WTC11 (cell line): ENCODE results near the gene EMILIN3. TPM values are rescaled to one million over a fixed set of nuclear protein-coding genes. Genes with fewer than 3 reads are reported as not detected.

Experiments used
- ATAC-seq: fragments of 200-7000 bp; cut with Tn5 transposase; 2 replicates; pipeline ENCODE4 v1.10.0; 2021; ENCODE audit warnings: mild to moderate bottlenecking, moderate library complexity
- CTCF ChIA-PET: fragments of 300-600 bp; sonication (Branson Sonifier 250); formaldehyde crosslinking; loops from one replicate; lab custom pipeline; 2021; ENCODE audit warnings: antibody characterized with exemption; lab: Charles Lee
- POLR2A ChIA-PET: fragments of 350-600 bp; sonication (Branson Sonifier 250); formaldehyde crosslinking; loops from one replicate; lab custom pipeline; 2021; ENCODE audit warnings: antibody characterized with exemption; lab: Charles Lee
- DNase-seq: peaks from one replicate; pipeline ENCODE4 v3.0.0; 2021; ENCODE audit warnings: low spot score
- H3K27ac Mint-ChIP-seq: 2 replicates; pipeline ENCODE4 v1.8.0; 2021; ENCODE audit warnings: mixed read lengths
- H3K27me3 Mint-ChIP-seq: 2 replicates; pipeline ENCODE4 v1.8.0; 2021; ENCODE audit warnings: low read depth, mild to moderate bottlenecking, moderate library complexity, mixed read lengths
- H3K36me3 Mint-ChIP-seq: 2 replicates; pipeline ENCODE4 v1.8.0; 2021; ENCODE audit warnings: mixed read lengths
- H3K4me1 Mint-ChIP-seq: 2 replicates; pipeline ENCODE4 v1.8.0; 2022; ENCODE audit warnings: mixed read lengths
- H3K4me3 Mint-ChIP-seq: 2 replicates; pipeline ENCODE4 v1.8.0; 2021; ENCODE audit warnings: mild to moderate bottlenecking, moderate library complexity, mixed read lengths
- H3K9me3 Mint-ChIP-seq: 2 replicates; pipeline ENCODE4 v1.8.0; 2021; ENCODE audit warnings: mixed read lengths
- ARID4B ChIP-seq: sonication (generic); formaldehyde crosslinking; IDR thresholded peaks from 2 replicates; pipeline ENCODE4 v1.8.0; 2023; ENCODE audit warnings: missing genetic modification reagents, mild to moderate bottlenecking, borderline replicate concordance
- CREB1 ChIP-seq: sonication (generic); formaldehyde crosslinking; IDR thresholded peaks from 2 replicates; pipeline ENCODE4 v1.8.0; 2023; ENCODE audit warnings: mild to moderate bottlenecking, missing genetic modification reagents
- ELF4 ChIP-seq: sonication (generic); formaldehyde crosslinking; IDR thresholded peaks from 2 replicates; pipeline ENCODE4 v1.8.1; 2022; ENCODE audit warnings: low read depth, mild to moderate bottlenecking, moderate library complexity, missing genetic modification reagents
- ESRRA ChIP-seq: sonication (generic); formaldehyde crosslinking; IDR thresholded peaks from 2 replicates; pipeline ENCODE4 v1.8.1; 2022; ENCODE audit warnings: mild to moderate bottlenecking, missing genetic modification reagents, borderline replicate concordance
- FOXJ3 ChIP-seq: sonication (generic); formaldehyde crosslinking; IDR thresholded peaks from 2 replicates; pipeline ENCODE4 v1.9.0; 2021; ENCODE audit warnings: missing genetic modification reagents, mild to moderate bottlenecking, borderline replicate concordance
- FOXP1 ChIP-seq: sonication (generic); formaldehyde crosslinking; IDR thresholded peaks from 2 replicates; pipeline ENCODE4 v1.8.0; 2022; ENCODE audit warnings: missing genetic modification reagents, mild to moderate bottlenecking, moderate library complexity, borderline replicate concordance
- HMGXB4 ChIP-seq: sonication (generic); formaldehyde crosslinking; IDR thresholded peaks from 2 replicates; pipeline ENCODE4 v1.8.1; 2023; ENCODE audit warnings: mild to moderate bottlenecking, moderate library complexity, missing genetic modification reagents
- KAT7 ChIP-seq: sonication (generic); formaldehyde crosslinking; IDR thresholded peaks from 2 replicates; pipeline ENCODE4 v1.8.1; 2023; ENCODE audit warnings: missing genetic modification reagents, mild to moderate bottlenecking, borderline replicate concordance
- MXD4 ChIP-seq: fragments of 250-450 bp; sonication (Bioruptor Pico); IDR thresholded peaks from 2 replicates; pipeline ENCODE4 v1.8.0; 2021; ENCODE audit warnings: mild to moderate bottlenecking, moderate library complexity, borderline replicate concordance
- NR3C1 ChIP-seq: sonication (generic); formaldehyde crosslinking; conservative IDR thresholded peaks from 2 replicates; pipeline ENCODE4 v1.8.1; 2023; ENCODE audit warnings: low read depth, mild to moderate bottlenecking, missing genetic modification reagents
- SMAD4 ChIP-seq: sonication (generic); formaldehyde crosslinking; IDR thresholded peaks from 2 replicates; pipeline ENCODE4 v1.8.0; 2022; ENCODE audit warnings: mild to moderate bottlenecking, missing genetic modification reagents
- SP1 ChIP-seq: sonication (generic); formaldehyde crosslinking; conservative IDR thresholded peaks from 2 replicates; pipeline ENCODE4 v1.8.1; 2022; ENCODE audit warnings: missing genetic modification reagents
- ZNF121 ChIP-seq: sonication (generic); formaldehyde crosslinking; IDR thresholded peaks from 2 replicates; pipeline ENCODE4 v1.8.0; 2023; ENCODE audit warnings: missing genetic modification reagents
- total RNA-seq: library from RNA; stranded (reverse); gene quantifications from 3 replicates; pipeline ENCODE4 v1.2.3, GENCODE V29; 2021
- TF ChIP-seq, protein P1 (sequence below): sonication (generic); formaldehyde crosslinking; IDR thresholded peaks from 2 replicates; pipeline ENCODE4 v1.8.1; 2023; ENCODE audit warnings: mild to moderate bottlenecking, missing genetic modification reagents, moderate library complexity
- TF ChIP-seq, protein P2 (sequence below): fragments of 250-450 bp; sonication (Bioruptor Pico); IDR thresholded peaks from 2 replicates; pipeline ENCODE4 v2.1.2; 2022; ENCODE audit warnings: mild to moderate bottlenecking, moderate library complexity
- TF ChIP-seq, protein P3 (sequence below): sonication (generic); formaldehyde crosslinking; conservative IDR thresholded peaks from 2 replicates; pipeline ENCODE4 v1.8.1; 2023; ENCODE audit warnings: mild to moderate bottlenecking, low read depth, missing genetic modification reagents, moderate library complexity
- TF ChIP-seq, protein P4 (sequence below): fragments of 200-600 bp; IDR thresholded peaks from 2 replicates; pipeline ENCODE4 v1.8.0; 2022; ENCODE audit warnings: antibody characterized with exemption

The EMILIN3 gene
- total RNA-seq, 1 experiment from 2014 or later, result 5.5 TPM

- TF ChIP-seq ARID4B (CRISPR knock-in tag), result no peak
- no peak for TF ChIP-seq NR3C1 (CRISPR knock-in tag)
- TF ChIP-seq, all 79 proteins: peak for 0
Measured at GRCh38 chr20:41394081-41394480, 27.5 kb upstream of the EMILIN3 start (continued).

- Mint-ChIP-seq H3K27ac (no peak overlapping the region), H3K27me3 (no peaks in the 10 kb centered on the region; the same call in 1 of the 2 replicates), H3K4me1 (peaks cover 15% of the 10 kb centered on the region), H3K36me3 (no peaks in the 10 kb centered on the region), H3K9me3 (no peaks in the 10 kb centered on the region), H3K4me3 (no peak overlapping the region)
- ATAC-seq, result no peak
- no peak for TF ChIP-seq FOXP1 (CRISPR knock-in tag)
- no peak for TF ChIP-seq FOXJ3
- TF ChIP-seq, protein P1, sequence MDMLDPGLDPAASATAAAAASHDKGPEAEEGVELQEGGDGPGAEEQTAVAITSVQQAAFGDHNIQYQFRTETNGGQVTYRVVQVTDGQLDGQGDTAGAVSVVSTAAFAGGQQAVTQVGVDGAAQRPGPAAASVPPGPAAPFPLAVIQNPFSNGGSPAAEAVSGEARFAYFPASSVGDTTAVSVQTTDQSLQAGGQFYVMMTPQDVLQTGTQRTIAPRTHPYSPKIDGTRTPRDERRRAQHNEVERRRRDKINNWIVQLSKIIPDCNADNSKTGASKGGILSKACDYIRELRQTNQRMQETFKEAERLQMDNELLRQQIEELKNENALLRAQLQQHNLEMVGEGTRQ (CRISPR knock-in tag), result no peak
- no peak for TF ChIP-seq SMAD4 (CRISPR knock-in tag)
- no peak for TF ChIP-seq HMGXB4 (CRISPR knock-in tag)
- no peak for TF ChIP-seq SP1
- TF ChIP-seq MXD4 (CRISPR knock-in tag), result no peak
- ChIA-PET CTCF (no interaction called here), POLR2A (no interaction called here)
- DNase-seq, result no peak
Measured at GRCh38 chr20:41393705-41394066, 27.1 kb upstream of the EMILIN3 start.

DNA sequence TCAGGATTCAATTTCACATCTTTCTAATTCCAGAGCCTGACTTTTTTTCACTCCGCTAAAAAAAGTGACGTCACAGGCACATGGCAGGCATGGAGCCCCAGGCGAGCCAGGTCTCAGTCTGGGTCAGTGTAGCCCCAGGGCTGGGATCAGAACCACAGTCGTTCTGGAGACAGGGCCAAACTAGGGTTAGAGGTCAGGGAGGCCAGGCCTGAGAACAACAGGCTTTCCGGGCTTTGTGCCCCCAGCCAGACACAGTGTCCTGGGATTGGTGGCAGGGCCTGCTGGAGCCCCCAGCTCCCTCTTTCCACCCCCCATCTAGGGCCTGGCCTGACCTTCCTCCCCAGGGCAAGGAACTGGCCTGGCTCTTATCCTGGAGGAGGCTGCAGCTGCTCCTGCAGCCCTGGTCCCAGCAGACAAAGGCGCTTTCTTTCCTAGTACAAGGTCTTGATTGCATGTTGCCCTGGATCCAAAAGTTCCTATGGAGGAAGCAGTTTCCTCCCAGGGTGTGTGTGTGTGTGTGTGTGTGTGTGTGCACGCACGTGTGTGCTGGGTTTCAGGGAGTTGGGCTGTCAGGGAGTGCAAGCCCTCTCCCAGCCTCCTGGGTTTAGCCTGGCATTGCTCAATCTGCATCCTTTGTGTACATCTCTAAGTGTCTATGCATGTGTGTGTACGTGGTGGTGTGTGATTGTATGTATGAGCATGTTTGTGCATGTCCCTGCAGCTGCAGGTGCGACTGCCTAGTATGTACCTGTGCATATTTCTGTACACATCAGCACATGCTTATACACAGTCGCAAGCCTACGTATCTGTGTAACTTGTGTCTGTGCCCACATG lies 26.5 kb upstream of the EMILIN3 start:
- H3K27ac Mint-ChIP-seq, result no peak overlapping the region
- ChIA-PET POLR2A (interaction anchor here (0.6 kb wide), 1 partner anchor 78 kb away, joined by 3 read pairs; no protein-coding TSS in a partner anchor), CTCF (no interaction called here)
- H3K9me3 Mint-ChIP-seq, result no peaks in the 10 kb centered on the region
- H3K4me3 Mint-ChIP-seq, result no peak overlapping the region
- ATAC-seq (no peak), DNase-seq (no peak)
- H3K4me1 Mint-ChIP-seq, result peaks cover 18% of the 10 kb centered on the region
- TF ChIP-seq, protein P2, sequence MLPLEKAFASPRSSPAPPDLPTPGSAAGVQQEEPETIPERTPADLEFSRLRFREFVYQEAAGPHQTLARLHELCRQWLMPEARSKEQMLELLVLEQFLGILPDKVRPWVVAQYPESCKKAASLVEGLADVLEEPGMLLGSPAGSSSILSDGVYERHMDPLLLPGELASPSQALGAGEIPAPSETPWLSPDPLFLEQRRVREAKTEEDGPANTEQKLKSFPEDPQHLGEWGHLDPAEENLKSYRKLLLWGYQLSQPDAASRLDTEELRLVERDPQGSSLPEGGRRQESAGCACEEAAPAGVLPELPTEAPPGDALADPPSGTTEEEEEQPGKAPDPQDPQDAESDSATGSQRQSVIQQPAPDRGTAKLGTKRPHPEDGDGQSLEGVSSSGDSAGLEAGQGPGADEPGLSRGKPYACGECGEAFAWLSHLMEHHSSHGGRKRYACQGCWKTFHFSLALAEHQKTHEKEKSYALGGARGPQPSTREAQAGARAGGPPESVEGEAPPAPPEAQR (CRISPR knock-in tag), result no peak
- TF ChIP-seq, protein P3, sequence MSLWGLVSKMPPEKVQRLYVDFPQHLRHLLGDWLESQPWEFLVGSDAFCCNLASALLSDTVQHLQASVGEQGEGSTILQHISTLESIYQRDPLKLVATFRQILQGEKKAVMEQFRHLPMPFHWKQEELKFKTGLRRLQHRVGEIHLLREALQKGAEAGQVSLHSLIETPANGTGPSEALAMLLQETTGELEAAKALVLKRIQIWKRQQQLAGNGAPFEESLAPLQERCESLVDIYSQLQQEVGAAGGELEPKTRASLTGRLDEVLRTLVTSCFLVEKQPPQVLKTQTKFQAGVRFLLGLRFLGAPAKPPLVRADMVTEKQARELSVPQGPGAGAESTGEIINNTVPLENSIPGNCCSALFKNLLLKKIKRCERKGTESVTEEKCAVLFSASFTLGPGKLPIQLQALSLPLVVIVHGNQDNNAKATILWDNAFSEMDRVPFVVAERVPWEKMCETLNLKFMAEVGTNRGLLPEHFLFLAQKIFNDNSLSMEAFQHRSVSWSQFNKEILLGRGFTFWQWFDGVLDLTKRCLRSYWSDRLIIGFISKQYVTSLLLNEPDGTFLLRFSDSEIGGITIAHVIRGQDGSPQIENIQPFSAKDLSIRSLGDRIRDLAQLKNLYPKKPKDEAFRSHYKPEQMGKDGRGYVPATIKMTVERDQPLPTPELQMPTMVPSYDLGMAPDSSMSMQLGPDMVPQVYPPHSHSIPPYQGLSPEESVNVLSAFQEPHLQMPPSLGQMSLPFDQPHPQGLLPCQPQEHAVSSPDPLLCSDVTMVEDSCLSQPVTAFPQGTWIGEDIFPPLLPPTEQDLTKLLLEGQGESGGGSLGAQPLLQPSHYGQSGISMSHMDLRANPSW (CRISPR knock-in tag), result no peak
- TF ChIP-seq ZNF121 (CRISPR knock-in tag) (no peak), ELF4 (CRISPR knock-in tag) (no peak), ESRRA (CRISPR knock-in tag) (no peak), KAT7 (no peak), CREB1 (CRISPR knock-in tag) (no peak)
- TF ChIP-seq, protein P4, sequence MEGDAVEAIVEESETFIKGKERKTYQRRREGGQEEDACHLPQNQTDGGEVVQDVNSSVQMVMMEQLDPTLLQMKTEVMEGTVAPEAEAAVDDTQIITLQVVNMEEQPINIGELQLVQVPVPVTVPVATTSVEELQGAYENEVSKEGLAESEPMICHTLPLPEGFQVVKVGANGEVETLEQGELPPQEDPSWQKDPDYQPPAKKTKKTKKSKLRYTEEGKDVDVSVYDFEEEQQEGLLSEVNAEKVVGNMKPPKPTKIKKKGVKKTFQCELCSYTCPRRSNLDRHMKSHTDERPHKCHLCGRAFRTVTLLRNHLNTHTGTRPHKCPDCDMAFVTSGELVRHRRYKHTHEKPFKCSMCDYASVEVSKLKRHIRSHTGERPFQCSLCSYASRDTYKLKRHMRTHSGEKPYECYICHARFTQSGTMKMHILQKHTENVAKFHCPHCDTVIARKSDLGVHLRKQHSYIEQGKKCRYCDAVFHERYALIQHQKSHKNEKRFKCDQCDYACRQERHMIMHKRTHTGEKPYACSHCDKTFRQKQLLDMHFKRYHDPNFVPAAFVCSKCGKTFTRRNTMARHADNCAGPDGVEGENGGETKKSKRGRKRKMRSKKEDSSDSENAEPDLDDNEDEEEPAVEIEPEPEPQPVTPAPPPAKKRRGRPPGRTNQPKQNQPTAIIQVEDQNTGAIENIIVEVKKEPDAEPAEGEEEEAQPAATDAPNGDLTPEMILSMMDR, result no peak
- no peaks in the 10 kb centered on the region; the same call in 1 of the 2 replicates for H3K27me3 Mint-ChIP-seq
- no peaks in the 10 kb centered on the region for H3K36me3 Mint-ChIP-seq
